ENCODE measurements around the gene THAP12. TPM values are rescaled to one million over a fixed set of nuclear protein-coding genes. Genes with fewer than 3 reads are reported as not detected.
"Not testable (repeated sequence)": the region's sequence is repeated elsewhere in the genome, so short reads cannot be mapped to it uniquely, and the experiment has no call there.

Gene THAP12
- total RNA-seq, 2 experiments from 2014 or later: 51.1 to 52.9 TPM

DNA sequence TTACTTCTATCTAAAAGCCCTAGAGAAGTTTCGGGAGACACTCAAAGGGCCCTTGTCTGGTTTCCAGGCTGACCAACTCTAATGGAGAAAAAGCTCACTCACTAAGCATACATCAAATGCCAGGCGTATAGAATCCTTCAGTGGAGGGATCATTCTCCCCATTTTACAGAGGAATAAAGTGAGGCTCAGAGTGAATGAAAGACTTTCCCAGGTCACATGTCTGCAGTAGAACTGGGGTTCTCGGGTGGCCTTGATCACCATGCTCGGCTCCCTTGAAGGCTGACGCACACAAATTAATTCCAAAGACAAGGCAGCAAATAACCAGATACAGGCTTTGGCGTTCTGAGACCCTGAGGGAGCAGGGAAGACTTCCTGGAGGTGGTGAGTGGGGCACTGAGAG lies 60.0 kb downstream of the THAP12 start:
- H3K27ac Mint-ChIP-seq: no peak overlapping the region
- no peaks in the 10 kb centered on the region for H3K36me3 Mint-ChIP-seq (ENCODE audit: low read depth)
- peaks cover 37% of the 10 kb centered on the region for H3K27me3 Mint-ChIP-seq
- CTCF ChIA-PET: interaction anchor here (3.9 to 5.2 kb wide), 2 partner anchors 113 to 423 kb away, joined by 21 to 105 read pairs; partner anchors contain the start of gene WNT11
- no peak overlapping the region for H3K4me3 Mint-ChIP-seq
- DNase-seq: no peak
- POLR2A ChIA-PET: interaction anchor here (2.5 to 2.7 kb wide), 2 partner anchors 86 to 114 kb away, joined by 8 to 12 read pairs; no protein-coding TSS in a partner anchor
- peaks cover 30% of the 10 kb centered on the region for H3K4me1 Mint-ChIP-seq
- no peaks in the 10 kb centered on the region for H3K9me3 Mint-ChIP-seq

DNA sequence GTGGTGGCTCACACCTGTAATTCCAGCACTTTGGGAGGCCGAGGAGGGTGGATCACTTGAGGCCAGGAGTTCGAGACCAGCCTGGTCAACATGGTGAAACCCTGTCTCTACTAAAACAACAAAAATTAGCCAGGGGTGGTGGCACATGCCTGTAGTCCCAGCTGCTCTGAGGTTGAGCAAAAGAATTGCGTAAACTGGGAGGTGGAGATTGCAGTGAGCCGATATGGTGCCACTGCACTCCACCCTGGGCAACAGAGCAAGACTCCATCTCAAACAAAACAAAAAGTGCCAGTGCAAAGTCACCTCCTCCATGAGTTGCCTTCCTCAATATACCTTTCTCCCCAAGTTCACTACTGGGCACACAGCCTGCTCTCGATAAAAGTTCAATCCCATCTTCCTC lies 61.1 kb downstream of the THAP12 start:
- POLR2A ChIA-PET; H3K36me3 Mint-ChIP-seq (ENCODE audit: low read depth); H3K27ac Mint-ChIP-seq; H3K4me3 Mint-ChIP-seq; H3K9me3 Mint-ChIP-seq; DNase-seq: not testable (repeated sequence)
- Mint-ChIP-seq H3K27me3 (peaks cover 31% of the 10 kb centered on the region), H3K4me1 (peaks cover 28% of the 10 kb centered on the region)
- CTCF ChIA-PET: interaction anchor here (1.4 to 5.2 kb wide), 5 partner anchors 7 to 422 kb away, joined by 4 to 105 read pairs (median 7); partner anchors contain the start of gene WNT11

DNA sequence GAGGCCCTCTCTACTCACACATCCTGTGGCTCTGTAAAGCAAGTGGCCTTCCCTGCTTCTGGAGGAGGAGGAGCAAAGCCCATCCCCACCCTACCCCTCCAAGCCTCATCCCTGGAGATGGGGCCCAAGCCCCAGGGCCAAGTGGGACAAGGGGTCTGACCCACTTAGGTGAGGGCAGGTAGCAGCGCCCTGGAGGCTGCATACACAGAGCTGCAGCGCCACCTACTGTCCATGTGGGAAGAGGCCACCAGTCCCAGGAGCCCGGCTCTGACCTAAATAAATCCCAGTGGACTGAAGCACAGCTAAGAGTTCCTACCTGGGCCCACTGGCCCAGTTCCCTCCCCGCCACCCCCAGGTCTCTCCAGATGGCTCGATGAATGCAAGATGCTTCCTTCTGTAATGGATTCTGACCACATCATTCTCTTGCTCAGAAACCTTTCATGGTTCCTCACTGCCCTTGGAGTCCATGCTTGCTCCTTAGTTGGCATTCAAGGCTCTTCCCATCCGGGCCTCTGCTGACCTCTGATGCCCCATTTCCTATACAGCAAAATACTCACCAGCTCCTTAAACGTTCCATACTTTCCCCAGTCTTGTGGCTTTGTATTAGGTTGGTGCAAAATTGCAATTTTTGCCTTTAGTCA lies 62.1 kb downstream of the THAP12 start:
- Mint-ChIP-seq H3K4me3 (no peak overlapping the region), H3K4me1 (peaks cover 23% of the 10 kb centered on the region), H3K9me3 (no peaks in the 10 kb centered on the region), H3K36me3 (ENCODE audit: low read depth) (no peaks in the 10 kb centered on the region), H3K27me3 (peaks cover 33% of the 10 kb centered on the region), H3K27ac (no peak overlapping the region)
- POLR2A ChIA-PET: interaction anchor here (1.0 to 1.1 kb wide), 2 partner anchors 109 to 111 kb away, joined by 3 to 6 read pairs; no protein-coding TSS in a partner anchor
- DNase-seq: peak; percentile 84
- CTCF ChIA-PET: interaction anchor here (0.6 to 5.2 kb wide), 11 partner anchors 8 to 450 kb away, joined by 3 to 105 read pairs (median 5); partner anchors contain the start of gene WNT11

DNA sequence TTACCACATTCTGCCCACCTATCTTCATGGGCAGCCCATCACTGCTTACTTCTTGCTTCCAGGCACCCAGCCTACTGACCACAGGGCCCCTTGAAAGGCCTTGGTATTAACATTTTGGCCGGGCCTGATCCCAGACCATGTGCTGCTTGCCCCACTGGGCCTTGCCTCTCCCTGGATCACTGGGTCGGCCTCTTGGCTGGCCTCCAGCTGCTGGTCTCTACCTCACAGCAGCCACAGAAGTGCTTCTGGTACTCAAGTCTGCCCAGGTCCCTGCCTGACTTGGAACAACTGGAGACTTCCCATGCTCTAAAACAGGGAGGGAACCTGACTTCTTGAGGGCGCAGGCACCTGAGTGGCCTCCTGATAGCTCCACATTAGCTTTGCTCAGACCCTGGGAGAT lies 63.6 kb downstream of the THAP12 start:
- Mint-ChIP-seq H3K4me3 (no peak overlapping the region), H3K36me3 (ENCODE audit: low read depth) (no peaks in the 10 kb centered on the region), H3K9me3 (no peaks in the 10 kb centered on the region), H3K4me1 (peaks cover 7% of the 10 kb centered on the region), H3K27me3 (peaks cover 28% of the 10 kb centered on the region), H3K27ac (no peak overlapping the region)
- POLR2A ChIA-PET: interaction anchor here (0.7 to 1.3 kb wide), 2 partner anchors 107 to 110 kb away, joined by 3 to 5 read pairs; no protein-coding TSS in a partner anchor
- CTCF ChIA-PET: interaction anchor here (1.2 to 5.2 kb wide), 3 partner anchors 110 to 420 kb away, joined by 3 to 105 read pairs (median 21); partner anchors contain the start of gene WNT11
- no peak for DNase-seq

DNA sequence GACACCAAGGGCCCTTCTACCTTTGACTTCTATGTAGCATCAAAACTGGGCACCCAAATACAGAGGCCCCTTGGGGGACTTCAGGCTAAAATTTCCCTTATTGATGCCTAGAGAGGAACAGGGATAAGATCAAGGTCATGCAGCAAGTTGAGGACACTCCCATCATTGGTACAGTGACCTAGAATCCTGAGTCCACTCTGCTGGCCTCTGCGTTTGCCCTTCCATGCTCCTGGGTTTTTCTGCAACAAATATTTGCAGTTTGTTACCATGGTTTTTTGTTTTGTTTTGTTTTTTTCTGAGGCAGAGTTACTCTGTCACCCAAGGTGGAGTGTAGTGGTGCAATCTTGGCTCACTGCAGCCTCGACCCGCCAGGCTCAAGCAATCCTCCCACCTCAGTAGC lies 64.2 kb downstream of the THAP12 start:
- peaks cover 5% of the 10 kb centered on the region for H3K4me1 Mint-ChIP-seq
- DNase-seq: no peak
- H3K9me3 Mint-ChIP-seq: no peaks in the 10 kb centered on the region
- H3K27ac Mint-ChIP-seq: no peak overlapping the region
- ChIA-PET CTCF (interaction anchor here (1.6 to 5.2 kb wide), 3 partner anchors 109 to 420 kb away, joined by 5 to 105 read pairs (median 21); partner anchors contain the start of gene WNT11), POLR2A (interaction anchor here (1.3 kb wide), 1 partner anchor 109 kb away, joined by 5 read pairs; no protein-coding TSS in a partner anchor)
- no peak overlapping the region for H3K4me3 Mint-ChIP-seq
- peaks cover 26% of the 10 kb centered on the region for H3K27me3 Mint-ChIP-seq
- no peaks in the 10 kb centered on the region for H3K36me3 Mint-ChIP-seq (ENCODE audit: low read depth)

DNA sequence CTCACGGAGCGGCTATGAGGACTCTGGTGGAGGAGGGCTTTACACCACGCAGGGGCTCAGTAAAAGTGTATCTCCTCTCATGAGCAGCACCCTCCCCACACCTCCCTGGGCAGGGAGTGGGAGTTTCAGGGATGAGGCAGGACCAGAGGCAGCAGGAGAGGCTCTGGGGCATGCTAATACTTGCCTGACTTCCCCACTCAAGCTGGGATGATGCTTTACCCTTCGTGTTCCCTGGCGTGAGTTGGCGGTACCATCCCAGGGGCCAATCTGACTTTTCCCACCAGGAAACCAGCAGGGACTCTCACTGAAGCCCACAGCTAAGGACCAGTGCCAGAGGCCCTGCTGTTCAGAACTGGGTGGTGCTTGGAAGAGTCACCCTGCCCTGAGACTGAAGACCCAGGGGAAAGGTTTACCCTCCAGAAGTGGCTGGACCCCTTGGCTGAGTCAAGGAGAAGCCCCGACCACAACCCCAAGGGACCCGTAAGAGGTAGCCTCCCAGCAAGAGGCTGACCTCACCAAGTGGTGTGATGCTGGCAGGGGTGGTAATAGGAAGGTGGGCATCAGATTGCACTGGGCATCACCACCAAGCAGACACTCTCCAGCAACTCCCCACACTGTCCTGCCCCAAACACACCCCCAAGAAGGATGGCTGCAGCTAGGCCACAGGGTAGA lies 65.6 kb downstream of the THAP12 start:
- H3K27ac Mint-ChIP-seq: no peak overlapping the region
- H3K4me1 Mint-ChIP-seq: no peaks in the 10 kb centered on the region
- H3K9me3 Mint-ChIP-seq: no peaks in the 10 kb centered on the region
- ChIA-PET CTCF (interaction anchor here (1.6 to 2.0 kb wide), 2 partner anchors 108 to 418 kb away, joined by 5 to 15 read pairs; no protein-coding TSS in a partner anchor), POLR2A (no interaction called here)
- peaks cover 13% of the 10 kb centered on the region for H3K27me3 Mint-ChIP-seq
- H3K36me3 Mint-ChIP-seq (ENCODE audit: low read depth): no peaks in the 10 kb centered on the region
- DNase-seq: no peak
- no peak overlapping the region for H3K4me3 Mint-ChIP-seq

DNA sequence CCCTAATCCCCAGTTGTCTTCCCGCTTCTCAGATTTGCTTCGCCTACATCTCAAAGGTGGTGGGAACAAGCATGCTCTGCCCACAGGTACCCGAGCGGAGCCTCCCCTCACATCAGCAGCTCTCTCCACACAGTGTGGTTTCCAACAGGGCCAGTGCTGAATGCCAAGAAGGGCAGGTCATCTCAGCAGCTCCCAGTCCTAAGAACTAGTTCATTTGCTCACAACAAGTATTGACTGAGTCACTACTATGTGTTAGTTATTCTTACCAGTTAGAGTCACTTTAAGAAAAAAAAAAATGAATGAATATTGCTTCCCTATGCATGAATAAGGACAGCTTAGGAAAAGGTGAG lies 66.2 kb downstream of the THAP12 start:
- Mint-ChIP-seq H3K27ac (no peak overlapping the region), H3K4me3 (no peak overlapping the region), H3K27me3 (peaks cover 10% of the 10 kb centered on the region), H3K4me1 (no peaks in the 10 kb centered on the region), H3K36me3 (ENCODE audit: low read depth) (no peaks in the 10 kb centered on the region), H3K9me3 (no peaks in the 10 kb centered on the region)
- POLR2A ChIA-PET: no interaction called here
- CTCF ChIA-PET: interaction anchor here (2.0 kb wide), 1 partner anchor 107 kb away, joined by 15 read pairs; no protein-coding TSS in a partner anchor
- no peak for DNase-seq

DNA sequence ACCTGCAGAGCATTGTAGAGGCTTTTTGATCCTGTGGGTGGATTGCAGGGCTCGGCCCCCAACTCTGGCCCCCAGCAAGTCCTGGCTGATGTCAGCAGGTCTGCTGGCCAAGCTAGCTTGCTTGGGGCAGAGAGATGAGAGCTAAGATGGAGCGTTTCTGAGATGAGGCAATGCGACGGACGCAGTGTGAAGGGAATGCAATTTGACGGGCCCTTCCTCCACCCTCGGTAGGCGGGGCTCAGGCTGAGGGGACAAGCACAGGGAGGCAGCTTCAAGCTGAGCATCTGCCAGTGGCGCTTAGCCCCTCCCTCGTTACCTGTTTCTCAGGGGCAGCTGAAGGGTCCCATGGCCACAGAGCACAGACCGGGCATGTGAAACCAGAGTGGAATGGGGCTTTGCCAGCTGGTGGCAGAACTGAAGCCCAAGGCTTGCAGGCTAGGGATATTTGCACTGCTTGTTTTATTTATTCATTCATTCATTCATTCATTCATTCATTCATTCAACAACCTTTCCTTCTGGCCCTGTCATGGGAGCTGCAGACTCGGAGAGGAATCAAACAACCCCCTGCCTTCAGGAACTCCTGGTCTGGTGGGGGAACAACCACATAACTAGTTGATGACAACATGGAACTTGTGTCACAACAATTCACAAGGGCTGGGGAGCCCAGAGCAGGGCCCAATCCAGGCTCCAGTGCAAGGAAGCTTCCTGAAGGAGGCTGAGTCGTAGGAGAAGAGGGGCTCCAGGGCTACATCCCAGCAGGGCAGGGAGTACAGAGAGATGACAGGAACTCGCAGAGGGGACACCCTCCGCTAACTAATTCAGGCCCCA lies 66.8 kb downstream of the THAP12 start:
- peaks cover 10% of the 10 kb centered on the region for H3K27me3 Mint-ChIP-seq
- no peaks in the 10 kb centered on the region for H3K9me3 Mint-ChIP-seq
- H3K36me3 Mint-ChIP-seq (ENCODE audit: low read depth): no peaks in the 10 kb centered on the region
- H3K4me1 Mint-ChIP-seq: no peaks in the 10 kb centered on the region
- ChIA-PET CTCF (interaction anchor here (2.0 kb wide), 1 partner anchor 106 kb away, joined by 15 read pairs; no protein-coding TSS in a partner anchor), POLR2A (interaction anchor here (1.6 kb wide), 1 partner anchor 106 kb away, joined by 5 read pairs; no protein-coding TSS in a partner anchor)
- no peak for DNase-seq
- H3K4me3 Mint-ChIP-seq: no peak overlapping the region
- no peak overlapping the region for H3K27ac Mint-ChIP-seq

DNA sequence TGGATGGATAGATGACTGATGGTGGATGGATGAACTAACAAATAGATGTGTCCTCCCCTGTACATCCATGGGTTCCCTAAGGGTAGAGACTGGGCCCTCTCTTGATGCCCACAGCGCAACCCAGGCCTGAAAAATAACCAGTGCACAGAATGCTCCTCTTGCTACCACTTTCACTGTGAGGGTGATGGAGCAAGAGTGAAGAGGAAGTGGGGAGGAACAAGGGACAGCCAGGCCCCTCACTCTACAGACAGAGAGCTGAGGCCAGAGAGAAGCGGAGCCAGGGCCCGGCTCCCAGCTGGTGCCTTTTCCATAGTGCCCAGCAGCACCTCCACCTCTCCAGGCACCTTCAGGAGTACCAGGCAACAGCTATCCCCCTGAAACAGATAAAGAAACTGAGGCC lies 67.7 kb downstream of the THAP12 start:
- Mint-ChIP-seq H3K9me3 (no peaks in the 10 kb centered on the region), H3K4me3 (no peak overlapping the region), H3K4me1 (no peaks in the 10 kb centered on the region), H3K27me3 (peaks cover 8% of the 10 kb centered on the region), H3K27ac (no peak overlapping the region), H3K36me3 (ENCODE audit: low read depth) (no peaks in the 10 kb centered on the region)
- no peak for DNase-seq
- POLR2A ChIA-PET: interaction anchor here (1.6 kb wide), 1 partner anchor 105 kb away, joined by 5 read pairs; no protein-coding TSS in a partner anchor
- CTCF ChIA-PET: no interaction called here

DNA sequence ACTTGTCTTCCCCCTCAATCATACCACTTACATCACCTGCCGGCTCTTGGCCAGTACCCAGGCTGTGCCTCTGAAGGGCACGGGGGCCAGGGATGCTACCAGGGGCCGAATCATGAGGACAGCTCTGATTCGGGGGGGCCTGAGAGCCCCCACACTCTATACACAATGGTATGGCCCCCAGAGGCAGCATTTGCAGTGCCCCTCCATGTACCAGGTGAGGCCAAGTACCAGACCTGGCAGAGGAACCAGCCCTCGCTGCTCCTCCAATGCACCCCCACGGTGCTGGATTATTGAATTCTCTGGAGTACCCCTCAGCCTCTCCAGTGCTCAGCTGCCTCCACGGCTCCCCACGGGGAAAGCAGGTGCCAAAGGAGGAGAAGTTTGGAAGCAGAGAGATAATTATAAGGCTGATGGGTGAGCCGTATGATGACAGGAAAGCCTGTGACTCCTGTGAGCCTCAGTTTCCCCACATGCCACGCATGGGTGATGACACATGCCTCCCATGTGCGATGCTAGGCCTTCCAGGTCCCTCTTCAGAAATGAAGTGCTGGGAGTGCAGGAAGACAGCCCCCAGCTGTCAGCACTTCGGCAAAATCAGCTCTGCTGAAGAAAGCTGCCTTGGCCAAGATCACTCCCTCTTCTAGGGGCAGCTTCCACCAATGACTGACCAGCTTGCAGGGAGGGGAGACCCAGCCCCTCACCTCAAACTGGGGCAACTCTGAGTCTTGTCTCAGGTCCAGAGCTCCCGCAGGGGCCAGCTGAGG lies 69.9 kb downstream of the THAP12 start:
- Mint-ChIP-seq H3K4me1 (no peaks in the 10 kb centered on the region), H3K36me3 (ENCODE audit: low read depth) (no peaks in the 10 kb centered on the region), H3K27ac (no peak overlapping the region), H3K27me3 (peaks cover 6% of the 10 kb centered on the region), H3K9me3 (no peaks in the 10 kb centered on the region), H3K4me3 (no peak overlapping the region)
- no peak for DNase-seq
- POLR2A ChIA-PET: no interaction called here
- CTCF ChIA-PET: interaction anchor here (1.1 to 3.1 kb wide), 2 partner anchors 12 to 103 kb away, joined by 4 to 17 read pairs; no protein-coding TSS in a partner anchor

DNA sequence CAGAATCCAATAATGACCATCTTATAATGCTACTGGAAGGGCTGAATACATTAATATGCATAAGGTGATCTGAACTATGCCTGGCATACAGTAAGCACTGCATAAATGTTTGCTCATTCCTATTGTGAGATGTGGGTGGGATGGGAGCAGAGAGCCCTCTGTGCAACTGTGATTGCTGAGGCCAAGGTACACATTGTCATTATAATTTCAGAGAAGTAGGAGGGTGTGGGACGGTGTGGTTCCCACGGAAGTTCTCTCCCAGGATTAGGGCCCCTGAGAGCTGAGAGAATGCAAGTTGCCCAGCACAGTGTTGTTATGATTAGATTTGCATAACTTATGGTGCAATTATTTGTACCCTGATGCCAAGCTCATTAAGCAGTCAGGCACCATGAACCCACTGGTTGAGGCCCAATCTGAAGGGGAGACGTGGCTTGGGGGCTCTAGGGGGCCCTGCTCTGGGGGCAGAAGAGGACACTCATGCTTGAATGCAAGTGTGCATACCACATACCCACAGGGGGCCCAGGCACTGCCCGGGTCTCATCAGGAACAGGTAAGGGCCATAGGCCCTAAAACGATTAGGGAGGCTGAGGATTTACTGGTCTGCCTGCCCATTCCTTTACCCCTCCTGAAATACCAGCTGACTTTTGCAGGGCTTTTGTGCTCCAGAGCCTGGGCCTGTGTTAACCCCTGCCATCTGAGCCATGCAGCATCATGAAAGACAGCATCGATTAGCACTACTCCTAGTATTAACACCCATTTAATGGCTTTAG lies 72.8 kb downstream of the THAP12 start:
- H3K4me3 Mint-ChIP-seq: no peak overlapping the region
- no peaks in the 10 kb centered on the region for H3K9me3 Mint-ChIP-seq
- H3K27me3 Mint-ChIP-seq: peaks cover 13% of the 10 kb centered on the region
- CTCF ChIA-PET: no interaction called here
- no peaks in the 10 kb centered on the region for H3K4me1 Mint-ChIP-seq
- no peak for DNase-seq
- H3K27ac Mint-ChIP-seq: no peak overlapping the region
- H3K36me3 Mint-ChIP-seq (ENCODE audit: low read depth): no peaks in the 10 kb centered on the region
- POLR2A ChIA-PET: no interaction called here
